GM23338 (cell line): Measurements from ENCODE around the gene ABHD15. TPM values are rescaled to one million over a fixed set of nuclear protein-coding genes. Genes with fewer than 3 reads are reported as not detected.

Experiments used
- ATAC-seq: fragments of 200-7000 bp; cut with Tn5 transposase; 3 replicates; pipeline ENCODE4 v1.9.1; 2020
- DNase-seq: peaks from one replicate; pipeline ENCODE4 v3.0.0-alpha.2; 2015; ENCODE audit warnings: low spot score
- H2AFZ ChIP-seq: fragments of 200-600 bp; sonication (generic); 2 replicates; pipeline ENCODE4 v1.8.0; 2016; ENCODE audit warnings: antibody characterized with exemption, mild to moderate bottlenecking, moderate library complexity
- H3F3A ChIP-seq: fragments of 200-600 bp; sonication (generic); replicated peaks from 2 replicates; pipeline ENCODE4 v1.8.0; 2017; ENCODE audit warnings: antibody characterized with exemption, mixed run types, low read depth
- H3K27ac ChIP-seq: fragments of 200-600 bp; sonication (generic); 2 replicates; pipeline ENCODE4 v1.6.1; 2016; ENCODE audit warnings: low read depth
- H3K27me3 ChIP-seq: fragments of 200-600 bp; sonication (generic); 2 replicates; pipeline ENCODE4 v1.8.0; 2016; ENCODE audit warnings: mild to moderate bottlenecking, mixed run types, moderate library complexity; ENCODE audit not compliant: insufficient read depth
- H3K36me3 ChIP-seq: fragments of 200-600 bp; sonication (generic); 2 replicates; pipeline ENCODE4 v1.8.0; 2016; ENCODE audit warnings: mild to moderate bottlenecking; ENCODE audit not compliant: insufficient read depth
- H3K4me1 ChIP-seq: fragments of 200-600 bp; sonication (generic); 2 replicates; pipeline ENCODE4 v1.8.0; 2016; ENCODE audit warnings: mild to moderate bottlenecking, moderate library complexity; ENCODE audit not compliant: insufficient read depth
- H3K4me2 ChIP-seq: fragments of 200-600 bp; sonication (generic); 2 replicates; pipeline ENCODE4 v1.7.1; 2017; ENCODE audit warnings: mixed run types
- H3K4me3 ChIP-seq: fragments of 200-600 bp; sonication (generic); 2 replicates; pipeline ENCODE4 v1.6.1; 2016; ENCODE audit warnings: mixed run types
- H3K79me2 ChIP-seq: fragments of 200-600 bp; sonication (generic); replicated peaks from 2 replicates; pipeline ENCODE4 v1.8.0; 2017; ENCODE audit warnings: mild to moderate bottlenecking; ENCODE audit not compliant: insufficient read depth
- H3K9me2 ChIP-seq: fragments of 200-600 bp; sonication (generic); 2 replicates; pipeline ENCODE4 v1.8.0; 2017; ENCODE audit not compliant: insufficient read depth
- H4K20me1 ChIP-seq: fragments of 200-600 bp; sonication (generic); replicated peaks from 2 replicates; pipeline ENCODE4 v1.8.0; 2017; ENCODE audit warnings: mild to moderate bottlenecking; ENCODE audit not compliant: insufficient read depth
- H3K27ac Mint-ChIP-seq: 2 replicates; pipeline ENCODE4 v1.8.0; 2020; ENCODE audit warnings: inconsistent platforms, mild to moderate bottlenecking, moderate library complexity, mixed read lengths
- H3K27me3 Mint-ChIP-seq: 3 replicates; pipeline ENCODE4 v1.8.0; 2022; ENCODE audit warnings: low read depth, mild to moderate bottlenecking, moderate library complexity, mixed read lengths, inconsistent platforms; ENCODE audit not compliant: insufficient read depth, poor library complexity
- H3K36me3 Mint-ChIP-seq: 3 replicates; pipeline ENCODE4 v1.8.0; 2021; ENCODE audit warnings: low read depth, mild to moderate bottlenecking, inconsistent platforms, moderate library complexity, mixed read lengths
- H3K4me1 Mint-ChIP-seq: 3 replicates; pipeline ENCODE4 v1.8.0; 2020; ENCODE audit warnings: mild to moderate bottlenecking, inconsistent platforms, mixed read lengths
- H3K4me3 Mint-ChIP-seq: 3 replicates; pipeline ENCODE4 v1.8.0; 2021; ENCODE audit warnings: moderate library complexity, mild to moderate bottlenecking, inconsistent platforms, mixed read lengths
- H3K9me3 Mint-ChIP-seq: 3 replicates; pipeline ENCODE4 v1.8.0; 2020; ENCODE audit warnings: moderate library complexity, mild to moderate bottlenecking, inconsistent platforms, mixed read lengths
- CREB1 ChIP-seq: fragments of 250-450 bp; sonication (Bioruptor Pico); IDR thresholded peaks from 2 replicates; pipeline ENCODE4 v1.5.0; 2020; ENCODE audit warnings: low read depth, mild to moderate bottlenecking, moderate library complexity
- EZH2 ChIP-seq: fragments of 200-600 bp; sonication (generic); IDR thresholded peaks from one replicate; pipeline ENCODE4 v1.8.0; 2017; ENCODE audit warnings: antibody characterized with exemption, mild to moderate bottlenecking, low read depth; ENCODE audit not compliant: unreplicated experiment
- EZH2phosphoT487 ChIP-seq: fragments of 200-600 bp; sonication (generic); IDR thresholded peaks from one replicate; pipeline ENCODE4 v1.8.1; 2018; ENCODE audit warnings: antibody characterized with exemption; ENCODE audit not compliant: unreplicated experiment
- JUNB ChIP-seq: IDR thresholded peaks from one replicate; pipeline ENCODE4 v1.6.1; 2016; ENCODE audit warnings: antibody characterized with exemption; ENCODE audit not compliant: unreplicated experiment
- POLR2AphosphoS5 ChIP-seq: IDR thresholded peaks from 2 replicates; pipeline ENCODE4 v1.6.1; 2016; ENCODE audit warnings: antibody characterized with exemption, low read depth
- STAT1 ChIP-seq: IDR thresholded peaks from one replicate; pipeline ENCODE4 v1.6.1; 2016; ENCODE audit warnings: antibody characterized with exemption; ENCODE audit not compliant: unreplicated experiment
- ZNF114 ChIP-seq: fragments of 250-450 bp; sonication (Bioruptor Pico); IDR thresholded peaks from 2 replicates; pipeline ENCODE4 v1.5.0; 2020; ENCODE audit warnings: mild to moderate bottlenecking, moderate library complexity
- ZNF331 ChIP-seq: fragments of 250-450 bp; sonication (Bioruptor Pico); IDR thresholded peaks from 2 replicates; pipeline ENCODE4 v1.5.0; 2020; ENCODE audit warnings: low read depth, mild to moderate bottlenecking, moderate library complexity
- polyA plus RNA-seq: library from polyadenylated mRNA; unstranded; fragments of >200 nt; fragmentation: Nextera tagmentation; extraction: Ambion mirVana; gene quantifications from 2 replicates; pipeline ENCODE4 v1.2.1, GENCODE V29; 2016
- total RNA-seq: library from RNA; depleted of rRNA; stranded (reverse); fragments of >200 nt; shearing (Covaris generic); gene quantifications from 2 replicates; pipeline ENCODE4 v1.2.3, GENCODE V29; 2014
- TF ChIP-seq, protein P1 (sequence below): IDR thresholded peaks from one replicate; pipeline ENCODE4 v1.6.1; 2018; ENCODE audit warnings: antibody characterized with exemption; ENCODE audit not compliant: unreplicated experiment
- TF ChIP-seq, protein P2 (sequence below): IDR thresholded peaks from 2 replicates; pipeline ENCODE4 v1.6.1; 2016; ENCODE audit warnings: antibody characterized with exemption
- TF ChIP-seq, protein P3 (sequence below), 2 experiments: fragments of 200-600 bp in 1 of 2; sonication (generic) in 1 of 2; conservative IDR thresholded peaks; 2 replicates each; pipeline versions ENCODE4 v1.5.1 to v1.6.1; 2016 to 2017; ENCODE audit warnings: antibody characterized with exemption in 2 of 2, low read depth in 2 of 2, mild to moderate bottlenecking in 2 of 2, moderate library complexity in 1 of 2

ABHD15 gene
- total and polyA plus RNA-seq, 2 experiments from 2014 or later: 0.27 to 2.5 TPM

DNA sequence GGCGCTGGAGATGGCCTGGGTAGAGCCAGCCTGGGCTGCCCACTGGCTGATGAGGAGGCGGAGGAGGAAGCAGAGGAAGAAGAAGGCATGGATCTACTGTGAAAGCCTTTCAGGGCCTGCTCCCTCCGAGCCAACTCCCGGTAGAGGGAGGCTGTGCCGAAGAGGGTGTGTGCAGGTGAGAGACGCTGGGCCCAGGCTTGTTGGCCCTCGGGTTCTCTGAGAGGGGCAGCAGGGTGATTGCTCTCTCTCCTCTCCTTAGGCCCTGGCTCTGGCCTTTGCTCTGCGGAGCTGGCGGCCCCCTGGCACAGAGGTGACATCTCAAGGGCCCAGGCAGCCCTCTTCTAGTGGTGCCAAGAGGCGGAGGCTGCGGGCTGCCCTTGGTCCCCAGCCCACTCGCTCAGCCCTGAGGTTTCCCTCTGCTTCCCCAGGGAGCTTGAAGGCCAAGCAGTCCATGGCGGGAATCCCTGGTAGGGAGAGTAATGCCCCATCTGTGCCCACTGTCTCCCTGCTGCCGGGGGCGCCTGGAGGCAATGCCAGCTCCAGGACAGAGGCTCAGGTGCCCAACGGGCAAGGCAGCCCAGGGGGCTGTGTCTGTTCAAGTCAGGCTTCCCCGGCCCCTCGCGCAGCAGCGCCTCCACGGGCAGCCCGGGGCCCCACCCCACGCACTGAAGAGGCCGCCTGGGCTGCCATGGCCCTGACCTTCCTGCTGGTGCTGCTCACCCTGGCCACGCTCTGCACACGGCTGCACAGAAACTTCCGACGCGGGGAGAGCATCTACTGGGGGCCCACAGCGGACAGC is 5.2 kb upstream of the ABHD15 start (continued):
- TF ChIP-seq, protein P1, sequence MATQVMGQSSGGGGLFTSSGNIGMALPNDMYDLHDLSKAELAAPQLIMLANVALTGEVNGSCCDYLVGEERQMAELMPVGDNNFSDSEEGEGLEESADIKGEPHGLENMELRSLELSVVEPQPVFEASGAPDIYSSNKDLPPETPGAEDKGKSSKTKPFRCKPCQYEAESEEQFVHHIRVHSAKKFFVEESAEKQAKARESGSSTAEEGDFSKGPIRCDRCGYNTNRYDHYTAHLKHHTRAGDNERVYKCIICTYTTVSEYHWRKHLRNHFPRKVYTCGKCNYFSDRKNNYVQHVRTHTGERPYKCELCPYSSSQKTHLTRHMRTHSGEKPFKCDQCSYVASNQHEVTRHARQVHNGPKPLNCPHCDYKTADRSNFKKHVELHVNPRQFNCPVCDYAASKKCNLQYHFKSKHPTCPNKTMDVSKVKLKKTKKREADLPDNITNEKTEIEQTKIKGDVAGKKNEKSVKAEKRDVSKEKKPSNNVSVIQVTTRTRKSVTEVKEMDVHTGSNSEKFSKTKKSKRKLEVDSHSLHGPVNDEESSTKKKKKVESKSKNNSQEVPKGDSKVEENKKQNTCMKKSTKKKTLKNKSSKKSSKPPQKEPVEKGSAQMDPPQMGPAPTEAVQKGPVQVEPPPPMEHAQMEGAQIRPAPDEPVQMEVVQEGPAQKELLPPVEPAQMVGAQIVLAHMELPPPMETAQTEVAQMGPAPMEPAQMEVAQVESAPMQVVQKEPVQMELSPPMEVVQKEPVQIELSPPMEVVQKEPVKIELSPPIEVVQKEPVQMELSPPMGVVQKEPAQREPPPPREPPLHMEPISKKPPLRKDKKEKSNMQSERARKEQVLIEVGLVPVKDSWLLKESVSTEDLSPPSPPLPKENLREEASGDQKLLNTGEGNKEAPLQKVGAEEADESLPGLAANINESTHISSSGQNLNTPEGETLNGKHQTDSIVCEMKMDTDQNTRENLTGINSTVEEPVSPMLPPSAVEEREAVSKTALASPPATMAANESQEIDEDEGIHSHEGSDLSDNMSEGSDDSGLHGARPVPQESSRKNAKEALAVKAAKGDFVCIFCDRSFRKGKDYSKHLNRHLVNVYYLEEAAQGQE: no peak
- no peak for TF ChIP-seq EZH2
- no peak for TF ChIP-seq ZNF331
- no peak for TF ChIP-seq STAT1
- no peak for TF ChIP-seq EZH2phosphoT487

DNA sequence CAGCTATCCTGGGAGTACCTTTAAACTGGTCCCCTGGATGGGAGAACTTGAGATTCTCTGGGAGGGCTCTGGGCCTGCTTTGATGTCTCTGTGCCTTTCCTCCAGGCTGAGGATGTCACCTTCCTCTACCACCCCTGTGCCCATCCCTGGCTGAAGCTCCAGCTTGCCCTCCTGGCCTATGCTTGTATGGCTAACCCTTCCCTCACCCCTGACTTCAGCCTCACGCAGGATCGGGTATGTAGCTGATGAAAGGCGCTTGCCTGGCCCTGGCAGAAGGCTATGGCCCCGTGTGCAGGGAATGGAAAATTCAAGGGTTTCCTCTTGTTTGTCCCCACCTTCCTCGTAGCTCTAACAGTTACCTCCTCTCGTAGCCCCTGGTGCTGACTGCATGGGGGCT is 4.6 kb upstream of the ABHD15 start:
- Histone ChIP-seq H3K4me2 (no peak overlapping the region), H3K4me3 (no peak overlapping the region), H2AFZ (no peak overlapping the region), H3K79me2 (no peaks in the 10 kb centered on the region), H3K4me1 (peaks cover 5% of the 10 kb centered on the region; the same call in 1 of the 2 replicates), H3K9me2 (no peaks in the 10 kb centered on the region), H3K27me3 (peaks cover 30% of the 10 kb centered on the region), H3F3A (peaks cover 23% of the 10 kb centered on the region), H4K20me1 (no peaks in the 10 kb centered on the region; the same call in 1 of the 2 replicates), H3K27ac (no peak overlapping the region), H3K36me3 (no peaks in the 10 kb centered on the region; the same call in 1 of the 2 replicates)
- H3K27me3 Mint-ChIP-seq: peaks cover 33% of the 10 kb centered on the region
- H3K36me3 Mint-ChIP-seq: peaks cover 15% of the 10 kb centered on the region
- no peak overlapping the region for H3K4me3 Mint-ChIP-seq
- H3K4me1 Mint-ChIP-seq: peaks cover 10% of the 10 kb centered on the region; the same call in 2 of the 3 replicates
- no peak overlapping the region for H3K27ac Mint-ChIP-seq
- ATAC-seq: no peak
- H3K9me3 Mint-ChIP-seq: no peaks in the 10 kb centered on the region
- TF ChIP-seq JUNB: no peak
- no peak for DNase-seq

DNA sequence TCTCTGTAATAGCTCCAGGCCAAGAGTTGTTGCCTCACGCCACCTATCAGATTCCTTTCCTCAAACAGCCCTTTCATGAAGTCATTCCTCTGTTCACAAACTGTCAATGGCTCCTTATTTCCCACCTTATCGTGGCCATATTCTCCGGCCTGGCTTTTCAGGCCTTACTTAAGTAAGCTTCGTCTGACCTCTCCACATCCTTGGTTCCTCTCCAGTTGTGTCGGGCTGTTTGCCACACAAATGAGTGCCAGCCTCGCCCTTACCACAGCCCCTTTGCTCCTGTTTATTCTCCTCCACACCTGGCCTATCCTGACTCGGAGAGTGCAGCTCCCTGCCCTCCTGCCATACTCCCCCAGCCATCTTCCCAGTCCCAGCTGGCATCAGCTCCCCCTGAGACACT is 3.7 kb upstream of the ABHD15 start:
- H3K27ac Mint-ChIP-seq: no peak overlapping the region
- no peak for DNase-seq
- TF ChIP-seq ZNF114 (CRISPR knock-in tag) (no peak), STAT1 (no peak), EZH2phosphoT487 (no peak), EZH2 (no peak), JUNB (no peak), POLR2AphosphoS5 (no peak), CREB1 (CRISPR knock-in tag) (no peak)
- TF ChIP-seq, protein P2, sequence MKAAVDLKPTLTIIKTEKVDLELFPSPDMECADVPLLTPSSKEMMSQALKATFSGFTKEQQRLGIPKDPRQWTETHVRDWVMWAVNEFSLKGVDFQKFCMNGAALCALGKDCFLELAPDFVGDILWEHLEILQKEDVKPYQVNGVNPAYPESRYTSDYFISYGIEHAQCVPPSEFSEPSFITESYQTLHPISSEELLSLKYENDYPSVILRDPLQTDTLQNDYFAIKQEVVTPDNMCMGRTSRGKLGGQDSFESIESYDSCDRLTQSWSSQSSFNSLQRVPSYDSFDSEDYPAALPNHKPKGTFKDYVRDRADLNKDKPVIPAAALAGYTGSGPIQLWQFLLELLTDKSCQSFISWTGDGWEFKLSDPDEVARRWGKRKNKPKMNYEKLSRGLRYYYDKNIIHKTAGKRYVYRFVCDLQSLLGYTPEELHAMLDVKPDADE: no peak
- TF ChIP-seq, protein P3, sequence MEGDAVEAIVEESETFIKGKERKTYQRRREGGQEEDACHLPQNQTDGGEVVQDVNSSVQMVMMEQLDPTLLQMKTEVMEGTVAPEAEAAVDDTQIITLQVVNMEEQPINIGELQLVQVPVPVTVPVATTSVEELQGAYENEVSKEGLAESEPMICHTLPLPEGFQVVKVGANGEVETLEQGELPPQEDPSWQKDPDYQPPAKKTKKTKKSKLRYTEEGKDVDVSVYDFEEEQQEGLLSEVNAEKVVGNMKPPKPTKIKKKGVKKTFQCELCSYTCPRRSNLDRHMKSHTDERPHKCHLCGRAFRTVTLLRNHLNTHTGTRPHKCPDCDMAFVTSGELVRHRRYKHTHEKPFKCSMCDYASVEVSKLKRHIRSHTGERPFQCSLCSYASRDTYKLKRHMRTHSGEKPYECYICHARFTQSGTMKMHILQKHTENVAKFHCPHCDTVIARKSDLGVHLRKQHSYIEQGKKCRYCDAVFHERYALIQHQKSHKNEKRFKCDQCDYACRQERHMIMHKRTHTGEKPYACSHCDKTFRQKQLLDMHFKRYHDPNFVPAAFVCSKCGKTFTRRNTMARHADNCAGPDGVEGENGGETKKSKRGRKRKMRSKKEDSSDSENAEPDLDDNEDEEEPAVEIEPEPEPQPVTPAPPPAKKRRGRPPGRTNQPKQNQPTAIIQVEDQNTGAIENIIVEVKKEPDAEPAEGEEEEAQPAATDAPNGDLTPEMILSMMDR (conservative IDR thresholded peaks at IDR 0.05; ENCODE audit: low read depth in 2 of 2): no peak
- TF ChIP-seq, protein P1: no peak

More for the DNA sequence above, 3.7 kb upstream of the ABHD15 start:
- H3K4me3 ChIP-seq: no peak overlapping the region
- Mint-ChIP-seq H3K36me3 (peaks cover 13% of the 10 kb centered on the region), H3K4me1 (peaks cover 15% of the 10 kb centered on the region), H3K27me3 (peaks cover 41% of the 10 kb centered on the region), H3K9me3 (no peaks in the 10 kb centered on the region), H3K4me3 (peak overlapping the region; percentile 5; the same call in 1 of the 3 replicates)
- H3K27ac ChIP-seq: no peak overlapping the region
- no peaks in the 10 kb centered on the region; the same call in none of the 2 replicates for H4K20me1 ChIP-seq
- no peak for ATAC-seq
- H3K36me3 ChIP-seq: no peaks in the 10 kb centered on the region; the same call in 1 of the 2 replicates
- H3F3A ChIP-seq: peaks cover 23% of the 10 kb centered on the region
- peaks cover 8% of the 10 kb centered on the region for H3K4me1 ChIP-seq
- no peak overlapping the region for H2AFZ ChIP-seq
- H3K9me2 ChIP-seq: no peaks in the 10 kb centered on the region
- peaks cover 40% of the 10 kb centered on the region for H3K27me3 ChIP-seq
- H3K4me2 ChIP-seq: no peak overlapping the region
- no peaks in the 10 kb centered on the region for H3K79me2 ChIP-seq
